Adipose tissue (tissue), 3 donors: ENCODE data around the gene DNM3. TPM values are rescaled to one million over a fixed set of nuclear protein-coding genes. Genes with fewer than 3 reads are reported as not detected.

Experiments
- H3K27ac ChIP-seq: one replicate; pipeline ENCODE4 v1.5.1; 2013; ENCODE audit warnings: low read depth, low read length
- WGBS, 3 donors: extraction: QIAGEN DNeasy Blood & Tissue Kit; methylation state at CpG; one replicate each; pipeline ENCODE4 v1.1.7; 2013; 5-methylcytosine and 5-hydroxymethylcytosine counted together
- polyA plus RNA-seq, 3 donors: library from polyadenylated mRNA; stranded (reverse); fragments of 200-250 nt; gene quantifications; one replicate each; pipeline ENCODE4 v1.2.3, GENCODE V29; 2013
- donor health status: healthy with polysubstance abuse.
- donor health status: Bipolar disorder and iron deficiency.
- donor health status: healthy.

DNM3 gene
- polyA plus RNA-seq, 3 donors = 0.37 to 3.0 (median 2.1) TPM

GRCh38 chr1:172163498-172164215, 322.4 kb downstream of the DNM3 start:
- 76 to 90% (median 82%) methylated on average over 4 of the region's 4 CpGs for WGBS, 3 donors

GRCh38 chr1:172165403-172165802, 324.1 kb downstream of the DNM3 start:
- 84 to 93% (median 87%) methylated on average over 2 of the region's 2 CpGs for WGBS, 3 donors
- H3K27ac ChIP-seq = no peak overlapping the region

More at GRCh38 chr1:172163498-172164215, 322.4 kb downstream of the DNM3 start:
- no peak overlapping the region for H3K27ac ChIP-seq

- 21 to 54% (median 54%) methylated on average over 4 of the region's 4 CpGs for WGBS, 3 donors
- H3K27ac ChIP-seq = no peak overlapping the region
Observed at GRCh38 chr1:172167796-172168596, 326.7 kb downstream of the DNM3 start.

- no peak overlapping the region for H3K27ac ChIP-seq
- 71 to 87% (median 84%) methylated on average over 2 of the region's 2 CpGs for WGBS, 3 donors
Observed at GRCh38 chr1:172168597-172168872, 327.2 kb downstream of the DNM3 start.

GRCh38 chr1:172169836-172170235, 328.5 kb downstream of the DNM3 start:
- H3K27ac ChIP-seq = no peak overlapping the region

GRCh38 chr1:172172352-172172831, 331.1 kb downstream of the DNM3 start:
- no peak overlapping the region for H3K27ac ChIP-seq
- WGBS, 3 donors = 91 to 96% (median 92%) methylated on average over 5 of the region's 5 CpGs

- WGBS, 3 donors = 93 to 100% (median 100%) methylated on average over 1 of the region's 1 CpG
- no peak overlapping the region for H3K27ac ChIP-seq
Observed at GRCh38 chr1:172176206-172176605, 334.9 kb downstream of the DNM3 start.

- no peak overlapping the region for H3K27ac ChIP-seq
- 60 to 99% (median 92%) methylated on average over 2 of the region's 2 CpGs for WGBS, 3 donors
Observed at GRCh38 chr1:172177849-172178248, 336.6 kb downstream of the DNM3 start.

GRCh38 chr1:172178886-172179285, 337.6 kb downstream of the DNM3 start:
- H3K27ac ChIP-seq = no peak overlapping the region
- WGBS, 3 donors = 79 to 93% (median 89%) methylated on average over 2 of the region's 2 CpGs

- WGBS, 3 donors = 58 to 80% (median 75%) methylated on average over 3 of the region's 3 CpGs
- no peak overlapping the region for H3K27ac ChIP-seq
Observed at GRCh38 chr1:172179918-172180317, 338.6 kb downstream of the DNM3 start.

- WGBS, 3 donors = 13 to 62% (median 16%) methylated on average over 4 of the region's 4 CpGs
- no peak overlapping the region for H3K27ac ChIP-seq
Observed at GRCh38 chr1:172180501-172181285, 339.4 kb downstream of the DNM3 start.

- no peak overlapping the region for H3K27ac ChIP-seq
- WGBS, 3 donors = 85 to 96% (median 86%) methylated on average over 4 of the region's 4 CpGs
Observed at GRCh38 chr1:172184506-172185191, 343.4 kb downstream of the DNM3 start.

GRCh38 chr1:172185211-172185610, 343.9 kb downstream of the DNM3 start:
- no peak overlapping the region for H3K27ac ChIP-seq

- 75 to 85% (median 84%) methylated on average over 3 of the region's 3 CpGs for WGBS, 3 donors
- H3K27ac ChIP-seq = no peak overlapping the region
Observed at GRCh38 chr1:172185996-172186395, 344.7 kb downstream of the DNM3 start.

- H3K27ac ChIP-seq = no peak overlapping the region
- WGBS, 3 donors = 52 to 100% (median 79%) methylated on average over 3 of the region's 3 CpGs
Observed at GRCh38 chr1:172201572-172201971, 360.3 kb downstream of the DNM3 start.

- no peak overlapping the region for H3K27ac ChIP-seq
- WGBS, 3 donors = 62 to 78% (median 66%) methylated on average over 8 of the region's 8 CpGs
Observed at GRCh38 chr1:172203135-172203823, 362.0 kb downstream of the DNM3 start.

GRCh38 chr1:172203902-172204301, 362.6 kb downstream of the DNM3 start:
- H3K27ac ChIP-seq = no peak overlapping the region

GRCh38 chr1:172206256-172206655, 365.0 kb downstream of the DNM3 start:
- H3K27ac ChIP-seq = no peak overlapping the region
